ENCODE data around the gene WAC.

DNA sequence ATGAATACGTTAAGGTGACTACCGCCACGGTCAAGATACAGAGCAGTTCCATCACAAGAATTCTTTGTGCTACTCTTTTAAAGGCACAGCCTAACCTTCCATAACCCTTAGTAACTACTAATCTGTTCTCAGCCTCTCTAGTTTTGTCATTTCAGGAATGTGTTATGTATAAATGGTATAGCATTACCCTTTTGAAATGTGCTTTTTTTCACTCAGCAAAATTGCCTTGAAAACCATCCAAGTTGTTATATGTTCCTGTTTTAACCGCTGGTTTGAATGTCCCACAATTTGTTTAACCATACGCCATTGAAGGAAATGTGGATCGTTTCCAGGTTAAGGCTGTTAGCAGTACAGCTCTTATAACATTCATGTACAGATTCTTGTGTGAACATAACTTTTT, 32.0 kb downstream of the WAC start:
- TF ChIP-seq, protein P1, sequence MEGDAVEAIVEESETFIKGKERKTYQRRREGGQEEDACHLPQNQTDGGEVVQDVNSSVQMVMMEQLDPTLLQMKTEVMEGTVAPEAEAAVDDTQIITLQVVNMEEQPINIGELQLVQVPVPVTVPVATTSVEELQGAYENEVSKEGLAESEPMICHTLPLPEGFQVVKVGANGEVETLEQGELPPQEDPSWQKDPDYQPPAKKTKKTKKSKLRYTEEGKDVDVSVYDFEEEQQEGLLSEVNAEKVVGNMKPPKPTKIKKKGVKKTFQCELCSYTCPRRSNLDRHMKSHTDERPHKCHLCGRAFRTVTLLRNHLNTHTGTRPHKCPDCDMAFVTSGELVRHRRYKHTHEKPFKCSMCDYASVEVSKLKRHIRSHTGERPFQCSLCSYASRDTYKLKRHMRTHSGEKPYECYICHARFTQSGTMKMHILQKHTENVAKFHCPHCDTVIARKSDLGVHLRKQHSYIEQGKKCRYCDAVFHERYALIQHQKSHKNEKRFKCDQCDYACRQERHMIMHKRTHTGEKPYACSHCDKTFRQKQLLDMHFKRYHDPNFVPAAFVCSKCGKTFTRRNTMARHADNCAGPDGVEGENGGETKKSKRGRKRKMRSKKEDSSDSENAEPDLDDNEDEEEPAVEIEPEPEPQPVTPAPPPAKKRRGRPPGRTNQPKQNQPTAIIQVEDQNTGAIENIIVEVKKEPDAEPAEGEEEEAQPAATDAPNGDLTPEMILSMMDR (IDR thresholded peaks at IDR 0.05), result no peak
- TF ChIP-seq POLR2A (IDR thresholded peaks at IDR 0.05), result no peak

Data from body of pancreas (tissue), 4 donors.